H1 (cell line): ENCODE measurements around the gene TENT5A. TPM values are rescaled to one million over a fixed set of nuclear protein-coding genes. Genes with fewer than 3 reads are reported as not detected.

Experiments
- CTCF ChIA-PET: fragments of 300-600 bp; sonication (Branson Sonifier 250); formaldehyde crosslinking; loops from one replicate; lab custom pipeline; 2021; ENCODE audit not compliant: partially characterized antibody; lab: Charles Lee
- POLR2A ChIA-PET: fragments of 300-600 bp; sonication (Branson Sonifier 250); formaldehyde crosslinking; loops from one replicate; lab custom pipeline; 2021; ENCODE audit warnings: inconsistent platforms; ENCODE audit not compliant: partially characterized antibody; lab: Charles Lee
- DNase-seq, 2 experiments: peaks; one replicate each; pipeline versions ENCODE4 v3.0.0 to v3.0.0-alpha.2; 2010 to 2022; ENCODE audit warnings: low spot score in 2 of 2, low read depth in 1 of 2, mixed read lengths in 1 of 2
- FAIRE-seq: peaks from 2 replicates; lab custom pipeline; 2011; peaks lifted over from hg19 to GRCh38; lab: Jason Lieb, UNC
- H2AFZ ChIP-seq: 2 replicates; pipeline ENCODE4 v1.8.1; 2012; ENCODE audit warnings: low read length, inconsistent platforms
- H2AK5ac ChIP-seq: 2 replicates; pipeline ENCODE4 v1.6.1; 2013; ENCODE audit warnings: low read depth, low read length
- H2BK120ac ChIP-seq: replicated peaks from 2 replicates; pipeline ENCODE3; 2013; ENCODE audit warnings: low read depth, low read length, inconsistent platforms
- H2BK12ac ChIP-seq: 2 replicates; pipeline ENCODE4 v1.6.1; 2013; ENCODE audit warnings: low read depth, low read length
- H2BK15ac ChIP-seq: 2 replicates; pipeline ENCODE4 v1.6.1; 2013; ENCODE audit warnings: low read length
- H2BK20ac ChIP-seq: 2 replicates; pipeline ENCODE4 v1.6.1; 2013; ENCODE audit warnings: low read length
- H2BK5ac ChIP-seq: 2 replicates; pipeline ENCODE4 v1.6.1; 2013; ENCODE audit warnings: low read depth, low read length
- H3K14ac ChIP-seq: 2 replicates; pipeline ENCODE4 v1.6.1; 2013; ENCODE audit warnings: inconsistent platforms; ENCODE audit not compliant: insufficient read length
- H3K18ac ChIP-seq: 2 replicates; pipeline ENCODE4 v1.6.1; 2013; ENCODE audit warnings: low read length; ENCODE audit errors: extremely low read depth
- H3K23ac ChIP-seq: 2 replicates; pipeline ENCODE4 v1.6.1; 2013; ENCODE audit warnings: inconsistent platforms; ENCODE audit not compliant: insufficient read length
- H3K23me2 ChIP-seq: 2 replicates; pipeline ENCODE4 v1.6.1; 2013; ENCODE audit warnings: low read depth, low read length
- H3K27ac ChIP-seq: 2 replicates; pipeline ENCODE4 v1.6.1; 2011; ENCODE audit warnings: low read depth, low read length, inconsistent platforms
- H3K27me3 ChIP-seq, 4 experiments: replicated peaks in 1 of 4; 1 replicate in 1 of 4; 2 replicates in 3 of 4; pipeline versions ENCODE4 v1.6.1 to v1.8.1; 2011 to 2013; ENCODE audit warnings: low read length in 3 of 4, mild to moderate bottlenecking in 3 of 4, inconsistent platforms in 2 of 4, mixed read lengths in 2 of 4, moderate library complexity in 1 of 4; ENCODE audit not compliant: control insufficient read depth in 3 of 4, insufficient read depth in 3 of 4; ENCODE audit errors: extremely low read depth in 1 of 4
- H3K36me3 ChIP-seq, 4 experiments: 2 replicates each; pipeline versions ENCODE4 v1.6.1 to v1.8.1; 2011 to 2013; ENCODE audit warnings: mild to moderate bottlenecking in 4 of 4, low read length in 3 of 4, moderate library complexity in 2 of 4, control low read depth in 1 of 4, inconsistent platforms in 1 of 4; ENCODE audit not compliant: insufficient read depth in 4 of 4, control insufficient read depth in 2 of 4
- H3K4ac ChIP-seq: replicated peaks from 2 replicates; pipeline ENCODE3; 2013; ENCODE audit warnings: low read length, low read depth, mixed read lengths, inconsistent platforms; ENCODE audit not compliant: insufficient read length
- H3K4me1 ChIP-seq, 4 experiments: replicated peaks in 1 of 4; 1 replicate in 1 of 4; 2 replicates in 3 of 4; pipeline versions ENCODE4 v1.6.1 to v1.8.1; 2011 to 2013; ENCODE audit warnings: low read length in 3 of 4, inconsistent platforms in 2 of 4, mixed read lengths in 1 of 4; ENCODE audit not compliant: insufficient read depth in 4 of 4, control insufficient read depth in 3 of 4
- H3K4me2 ChIP-seq, 2 experiments: 2 replicates each; pipeline versions ENCODE4 v1.6.1 to v1.8.1; 2011 to 2013; ENCODE audit warnings: low read depth in 2 of 2, low read length in 2 of 2, control low read depth in 1 of 2, inconsistent platforms in 1 of 2, mild to moderate bottlenecking in 1 of 2; ENCODE audit not compliant: insufficient read depth in 1 of 2
- H3K4me3 ChIP-seq, 4 experiments: fragments of 200-600, 300-600 bp in 1 of 4; sonication (generic), shearing (Covaris generic), sonication (Bioruptor Twin) in 1 of 4; 2 replicates each; pipeline versions ENCODE4 v1.5.1 to v1.8.1; 2011 to 2016; ENCODE audit warnings: low read length in 4 of 4, low read depth in 3 of 4, control low read depth in 2 of 4, inconsistent platforms in 2 of 4, mild to moderate bottlenecking in 2 of 4, mixed read lengths in 1 of 4, moderate library complexity in 1 of 4; ENCODE audit not compliant: insufficient read depth in 2 of 4; ENCODE audit errors: extremely low read depth in 1 of 4
- H3K56ac ChIP-seq: replicated peaks from 2 replicates; pipeline ENCODE3; 2013; ENCODE audit warnings: low read depth, mild to moderate bottlenecking, mixed read lengths, low read length, inconsistent platforms; ENCODE audit not compliant: insufficient read length
- H3K79me1 ChIP-seq: 2 replicates; pipeline ENCODE4 v1.6.1; 2013; ENCODE audit warnings: low read depth, low read length, control low read depth
- H3K79me2 ChIP-seq, 2 experiments: 2 replicates each; pipeline versions ENCODE4 v1.6.1 to v1.8.1; 2012 to 2013; ENCODE audit warnings: low read length in 2 of 2, mild to moderate bottlenecking in 2 of 2, inconsistent platforms in 1 of 2; ENCODE audit not compliant: insufficient read depth in 2 of 2, control insufficient read depth in 1 of 2
- H3K9ac ChIP-seq, 4 experiments: replicated peaks in 1 of 4; 1 replicate in 1 of 4; 2 replicates in 3 of 4; pipeline versions ENCODE4 v1.6.1 to v1.8.1; 2011 to 2013; ENCODE audit warnings: low read depth in 3 of 4, low read length in 3 of 4, control low read depth in 2 of 4, mild to moderate bottlenecking in 2 of 4, moderate library complexity in 2 of 4, inconsistent platforms in 1 of 4; ENCODE audit errors: extremely low read depth in 1 of 4
- H3K9me3 ChIP-seq, 2 experiments: 2 replicates each; pipeline versions ENCODE4 v1.6.1 to v1.8.1; 2012 to 2013; ENCODE audit warnings: mild to moderate bottlenecking in 2 of 2, moderate library complexity in 2 of 2, control low read depth in 1 of 2, inconsistent platforms in 1 of 2, low read depth in 1 of 2, low read length in 1 of 2, mixed read lengths in 1 of 2; ENCODE audit not compliant: insufficient read depth in 2 of 2
- H4K20me1 ChIP-seq, 2 experiments: replicated peaks in 1 of 2; 2 replicates each; pipeline versions ENCODE3 to v1.8.1; 2011 to 2013; ENCODE audit warnings: inconsistent platforms in 2 of 2, low read length in 2 of 2, mild to moderate bottlenecking in 1 of 2; ENCODE audit not compliant: insufficient read depth in 2 of 2, control insufficient read depth in 1 of 2
- H4K5ac ChIP-seq: 2 replicates; pipeline ENCODE4 v1.6.1; 2013; ENCODE audit warnings: low read length, low read depth, mixed read lengths, inconsistent platforms; ENCODE audit not compliant: insufficient read length
- H4K8ac ChIP-seq: 2 replicates; pipeline ENCODE4 v1.8.0; 2013; ENCODE audit warnings: mild to moderate bottlenecking, moderate library complexity, low read length, inconsistent platforms; ENCODE audit not compliant: insufficient read depth; ENCODE audit errors: extremely low read depth
- H4K91ac ChIP-seq: replicated peaks from 2 replicates; pipeline ENCODE3; 2013; ENCODE audit warnings: low read length, mixed read lengths, inconsistent platforms; ENCODE audit not compliant: insufficient read length
- BACH1 ChIP-seq: IDR thresholded peaks from 2 replicates; pipeline ENCODE4 v1.6.1; 2012; ENCODE audit warnings: low read length, improper control_type of control experiment
- CBX8 ChIP-seq: fragments of 300-800, 300-1000 bp; sonication (generic); IDR thresholded peaks from 2 replicates; pipeline ENCODE4 v1.7.1; 2016; ENCODE audit warnings: low read depth, low read length, borderline replicate concordance
- JUND ChIP-seq: IDR thresholded peaks from 2 replicates; pipeline ENCODE4 v1.6.1; 2011; ENCODE audit warnings: mild to moderate bottlenecking, improper control_type of control experiment, low read length
- KDM5A ChIP-seq: fragments of 200-600 bp; IDR thresholded peaks from 2 replicates; pipeline ENCODE4 v1.7.1; 2012; ENCODE audit warnings: mild to moderate bottlenecking, low read length, inconsistent platforms, mixed read lengths
- TAF7 ChIP-seq: optimal IDR thresholded peaks from 2 replicates; pipeline ENCODE3; 2011; ENCODE audit warnings: low read depth, mild to moderate bottlenecking, inconsistent platforms, low read length, moderate library complexity, borderline replicate concordance
- WGBS, 2 experiments: shearing (Covaris generic) in 1 of 2; methylation state at CpG; one replicate each; pipeline versions ENCODE4 v1.1.6 to v1.1.7; 2013 to 2015; ENCODE audit warnings: low lambda C conversion rate in 2 of 2, mixed read lengths in 2 of 2, inconsistent platforms in 1 of 2, low coverage in 1 of 2, missing lambda C conversion rate in 1 of 2; ENCODE audit not compliant: insufficient replicate concordance in 2 of 2, insufficient coverage in 1 of 2, insufficient read length in 1 of 2; ENCODE audit errors: extremely low coverage in 1 of 2, missing lambda C conversion rate in 1 of 2; 5-methylcytosine and 5-hydroxymethylcytosine counted together
- polyA plus RNA-seq, 7 experiments: library from polyadenylated mRNA; depleted of rRNA in 3 of 7; stranded (reverse) in 5 of 7; unstranded in 2 of 7; fragments of >200 nt in 5 of 7; fragments of 200-250 nt in 2 of 7; gene quantifications; 1 replicate in 5 of 7; 2 replicates in 1 of 7; 4 replicates in 1 of 7; pipeline versions ENCODE4 v1.2.1 to v1.2.3, GENCODE V29; 2011 to 2013; ENCODE audit warnings: missing spikeins in 2 of 7, mixed read lengths in 2 of 7
- total RNA-seq: library from RNA; stranded (reverse); fragmentation: NEBNext Ultra II Directional; extraction: Animal tissue kit (Norgen Biotek cat#: 25700); gene quantifications from 2 replicates; pipeline ENCODE4 v1.2.1, GENCODE V29; 2021

TENT5A gene
- total and polyA plus RNA-seq, 2 of the 8 experiments (the other 6 are each of a cell fraction or from before 2014, with no cell fraction given) = 0.91 to 2.9 TPM

DNA sequence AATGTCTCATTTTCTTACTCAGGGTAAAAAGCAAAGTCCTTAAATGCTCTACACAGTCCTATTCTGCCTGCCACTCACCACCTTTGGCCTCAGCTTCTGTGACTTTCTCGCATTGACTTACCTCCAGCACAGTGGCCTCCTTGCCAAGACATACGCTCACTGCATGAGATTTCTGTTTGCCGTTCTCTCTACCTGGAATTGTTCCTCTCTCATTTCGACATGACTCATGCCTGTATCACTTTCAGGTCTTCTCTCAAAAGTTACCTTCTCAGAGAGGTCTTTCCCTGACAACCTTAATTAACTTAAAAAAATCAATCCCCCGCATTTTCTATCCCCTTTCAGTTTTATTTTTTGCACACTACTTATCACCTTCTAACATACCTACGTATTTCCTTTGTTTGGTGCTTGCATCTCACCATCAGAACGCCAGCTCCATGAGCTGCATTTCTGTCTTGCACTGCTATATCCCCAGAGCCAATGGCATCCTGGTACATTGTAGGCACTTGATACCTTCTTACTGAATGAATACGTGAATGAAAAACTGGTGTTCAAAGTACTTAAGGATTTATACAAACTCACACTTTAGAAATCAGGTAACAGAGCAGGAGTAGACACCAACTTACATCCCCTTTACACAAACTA, 24.5 kb downstream of the TENT5A start:
- Histone ChIP-seq H4K91ac (no peak overlapping the region), H3K56ac (no peak overlapping the region), H3K4ac (no peak overlapping the region), H2AK5ac (no peak overlapping the region), H3K4me2 (no peak overlapping the region), H3K79me2 (no peaks in the 10 kb centered on the region), H3K18ac (no peak overlapping the region), H4K8ac (no peak overlapping the region), H2BK5ac (no peak overlapping the region), H4K5ac (no peak overlapping the region), H2BK15ac (no peak overlapping the region), H3K4me3 (no peak overlapping the region), H3K27ac (no peak overlapping the region), H4K20me1 (no peaks in the 10 kb centered on the region), H3K4me1 (no peaks in the 10 kb centered on the region), H2BK120ac (no peak overlapping the region), H2AFZ (0 out of 2 replicates have a peak overlapping the region, but pooled peaks have one; percentile 23), H3K23ac (no peak overlapping the region), H3K9me3 (no peaks in the 10 kb centered on the region), H2BK12ac (no peak overlapping the region), H3K9ac (no peak overlapping the region), H3K79me1 (no peaks in the 10 kb centered on the region), H3K14ac (no peak overlapping the region), H3K23me2 (no peaks in the 10 kb centered on the region), H3K27me3 (no peaks in the 10 kb centered on the region), H2BK20ac (no peak overlapping the region), H3K36me3 (no peaks in the 10 kb centered on the region)
- FAIRE-seq (no peak), DNase-seq (no peak)
- POLR2A ChIA-PET = no interaction called here
- WGBS, 2 experiments = 92 to 100% methylated on average over 2 to 8 of the region's 8 CpGs
- CTCF ChIA-PET = no interaction called here
- TF ChIP-seq TAF7 (no peak), CBX8 (no peak), KDM5A (no peak), BACH1 (no peak), JUND (no peak)
